ENCODE measurements around the gene CAB39. TPM values are rescaled to one million over a fixed set of nuclear protein-coding genes. Genes with fewer than 3 reads are reported as not detected.

CAB39 gene
- total and polyA plus RNA-seq, 2 of the 8 experiments (the other 6 are each of a cell fraction or from before 2014, with no cell fraction given): 16.4 to 50.5 TPM

- TF ChIP-seq SP1 (IDR thresholded peaks at IDR 0.05; ENCODE audit: low read depth, low read length): no peak
- TF ChIP-seq JUN (IDR thresholded peaks at IDR 0.05; ENCODE audit: low read depth, low read length): no peak
- no peak for TF ChIP-seq EP300 (IDR thresholded peaks at IDR 0.05; ENCODE audit: borderline replicate concordance in 1 of 2, low read depth in 2 of 2, low read length in 2 of 2)
- TF ChIP-seq RFX5 (IDR thresholded peaks at IDR 0.05; ENCODE audit: borderline replicate concordance, low read depth, low read length): no peak
These were observed 43.2 kb upstream of the CAB39 start (continued) for GRCh38 chr2:230669386-230669950.

Measured in H1 (cell line).